CD14-positive monocyte (primary cell): ENCODE data around the gene SMIM43. TPM values are rescaled to one million over a fixed set of nuclear protein-coding genes. Genes with fewer than 3 reads are reported as not detected.
A peak's percentile ranks its signal among the peaks of the same experiment; 100 is the strongest.

ENCODE experiments used
- DNase-seq, 3 donors: peaks; one replicate each; pipeline ENCODE4 v3.0.0-alpha.2; 2011 to 2022
- H2AFZ ChIP-seq: 2 replicates; pipeline ENCODE4 v1.6.0; 2012; ENCODE audit warnings: mild to moderate bottlenecking, low read depth, low read length, inconsistent platforms; ENCODE audit not compliant: insufficient read depth, poor library complexity, severe bottlenecking
- H3K27ac ChIP-seq, 2 donors: 1 replicate in 1 of 2; 2 replicates in 1 of 2; pipeline ENCODE4 v1.5.1; 2012 to 2013; ENCODE audit warnings: low read length in 2 of 2, control low read depth in 1 of 2, inconsistent platforms in 1 of 2, low read depth in 1 of 2, mild to moderate bottlenecking in 1 of 2
- H3K27me3 ChIP-seq, 2 donors: one replicate each; pipeline versions ENCODE4 v1.6.0 to v1.6.1; 2011 to 2013; ENCODE audit warnings: low read length in 2 of 2; ENCODE audit not compliant: control insufficient read depth in 2 of 2, insufficient read depth in 2 of 2
- H3K36me3 ChIP-seq, 2 donors: replicated peaks in 1 of 2; 1 replicate in 1 of 2; 2 replicates in 1 of 2; pipeline versions ENCODE4 v1.5.1 to v1.6.1; 2012 to 2013; ENCODE audit warnings: low read length in 2 of 2, control low read depth in 1 of 2, inconsistent platforms in 1 of 2, mild to moderate bottlenecking in 1 of 2; ENCODE audit not compliant: insufficient read depth in 2 of 2, control insufficient read depth in 1 of 2
- H3K4me1 ChIP-seq, 2 donors: 1 replicate in 1 of 2; 2 replicates in 1 of 2; pipeline versions ENCODE4 v1.5.1 to v1.6.1; 2012 to 2013; ENCODE audit warnings: low read length in 2 of 2, control low read depth in 1 of 2, inconsistent platforms in 1 of 2, mild to moderate bottlenecking in 1 of 2, moderate library complexity in 1 of 2; ENCODE audit not compliant: insufficient read depth in 2 of 2, control insufficient read depth in 1 of 2
- H3K4me2 ChIP-seq: replicated peaks from 2 replicates; pipeline ENCODE3; 2012; ENCODE audit warnings: low read length, moderate library complexity, mild to moderate bottlenecking; ENCODE audit not compliant: poor library complexity, severe bottlenecking; ENCODE audit errors: extremely low read depth
- H3K4me3 ChIP-seq, 3 experiments: fragments of 200-600 bp in 1 of 3; sonication (generic) in 1 of 3; replicated peaks in 1 of 3; 1 replicate in 2 of 3; 2 replicates in 1 of 3; pipeline ENCODE4 v1.5.1; 2011 to 2013; ENCODE audit warnings: low read length in 3 of 3, mild to moderate bottlenecking in 3 of 3, control low read depth in 2 of 3, low read depth in 2 of 3, inconsistent platforms in 1 of 3, moderate library complexity in 1 of 3
- H3K79me2 ChIP-seq: 2 replicates; pipeline ENCODE4 v1.6.0; 2012; ENCODE audit warnings: mild to moderate bottlenecking, control low read depth, inconsistent platforms, low read length, moderate library complexity; ENCODE audit not compliant: insufficient read depth
- H3K9ac ChIP-seq: 2 replicates; pipeline ENCODE4 v1.6.0; 2017; ENCODE audit warnings: low read length, mild to moderate bottlenecking; ENCODE audit not compliant: insufficient read depth, poor library complexity, severe bottlenecking
- H3K9me3 ChIP-seq, 2 donors: replicated peaks in 1 of 2; 1 replicate in 1 of 2; 2 replicates in 1 of 2; pipeline versions ENCODE4 v1.5.1 to v1.6.1; 2012 to 2013; ENCODE audit warnings: low read length in 2 of 2, control low read depth in 1 of 2; ENCODE audit not compliant: control insufficient read depth in 1 of 2, insufficient read depth in 1 of 2
- H4K20me1 ChIP-seq: 2 replicates; pipeline ENCODE4 v1.6.0; 2012; ENCODE audit warnings: mild to moderate bottlenecking, low read length, control low read depth, moderate library complexity; ENCODE audit not compliant: insufficient read depth
- H3K27ac Mint-ChIP-seq, 7 donors: one replicate each; pipeline ENCODE4 v1.8.0; 2020; ENCODE audit warnings: mild to moderate bottlenecking in 7 of 7, mixed read lengths in 7 of 7, moderate library complexity in 6 of 7, inconsistent platforms in 2 of 7
- H3K27me3 Mint-ChIP-seq, 3 donors: one replicate each; pipeline ENCODE4 v1.8.0; 2021 to 2022; ENCODE audit warnings: low read depth in 3 of 3, mild to moderate bottlenecking in 3 of 3, mixed read lengths in 3 of 3, moderate library complexity in 3 of 3, inconsistent platforms in 1 of 3
- H3K36me3 Mint-ChIP-seq, 2 donors: one replicate each; pipeline ENCODE4 v1.8.0; 2020; ENCODE audit warnings: mixed read lengths in 2 of 2, inconsistent platforms in 1 of 2, mild to moderate bottlenecking in 1 of 2
- H3K4me1 Mint-ChIP-seq: one replicate; pipeline ENCODE4 v1.8.0; 2020; ENCODE audit warnings: mild to moderate bottlenecking, mixed read lengths
- H3K4me3 Mint-ChIP-seq, 2 donors: one replicate each; pipeline ENCODE4 v1.8.0; 2020; ENCODE audit warnings: mild to moderate bottlenecking in 2 of 2, mixed read lengths in 2 of 2, moderate library complexity in 1 of 2
- H3K9me3 Mint-ChIP-seq, 7 donors: one replicate each; pipeline ENCODE4 v1.8.0; 2020 to 2022; ENCODE audit warnings: mixed read lengths in 7 of 7, mild to moderate bottlenecking in 6 of 7, moderate library complexity in 6 of 7, inconsistent platforms in 2 of 7
- CTCF ChIP-seq: fragments of 200-600 bp; IDR thresholded peaks from one replicate; pipeline ENCODE4 v1.8.0; 2022; ENCODE audit warnings: antibody characterized with exemption, mild to moderate bottlenecking
- WGBS: methylation state at CpG from one replicate; pipeline ENCODE4 v1.1.5; 2013; ENCODE audit warnings: missing lambda C conversion rate; ENCODE audit not compliant: insufficient coverage; 5-methylcytosine and 5-hydroxymethylcytosine counted together
- intact Hi-C, 2 donors: fragments of 100-400 bp; cut with micrococcal nuclease; formaldehyde crosslinking; loops; one replicate each; pipeline versions ENCODE4 v1.15.0 to v1.15.1; 2023
- polyA plus RNA-seq, 3 donors: library from polyadenylated mRNA; depleted of rRNA in 1 of 3; unstranded in 2 of 3; stranded (reverse) in 1 of 3; fragments of 300-500 nt in 2 of 3; fragments of >200 nt in 1 of 3; fragmentation: Illumina TruSeq in 2 of 3; gene quantifications; 1 replicate in 2 of 3; 2 replicates in 1 of 3; pipeline ENCODE4 v1.2.3, GENCODE V29; 2012 to 2021

SMIM43 gene
- polyA plus RNA-seq, 3 donors, result not detected

- no peak overlapping the region for H3K9ac ChIP-seq
- peaks cover 41 to 53% of the 10 kb centered on the region in 2 donors for H3K27me3 ChIP-seq
- 95% methylated on average over 8 of the region's 9 CpGs for WGBS
Measured at GRCh38 chr4:121765971-121766538, 1.1 kb upstream of the SMIM43 start.

GRCh38 chr4:121765368-121765705 lies 373 bp upstream of the SMIM43 start:
- intact Hi-C loops, result no loop called here
- peak overlapping the region; percentile 21 to 67 for H3K4me3 Mint-ChIP-seq
- no peak for TF ChIP-seq CTCF
- H2AFZ ChIP-seq, result no peak overlapping the region
- DNase-seq, result no peak
- H3K4me2 ChIP-seq, result no peak overlapping the region
- no peak overlapping the region for H3K9ac ChIP-seq
- no peaks in the 10 kb centered on the region for H3K9me3 ChIP-seq
- H3K4me3 ChIP-seq, result no peak overlapping the region
- no peaks in the 10 kb centered on the region for H4K20me1 ChIP-seq
- WGBS, result 40% methylated on average over 6 of the region's 16 CpGs
- peaks cover 4% of the 10 kb centered on the region for H3K4me1 Mint-ChIP-seq
- H3K9me3 Mint-ChIP-seq, result peaks cover 0 to 7% (median 4%) of the 10 kb centered on the region in 7 donors
- peaks cover 41 to 58% of the 10 kb centered on the region in 2 donors for H3K27me3 ChIP-seq
- H3K27me3 Mint-ChIP-seq, result peaks cover 51 to 61% (median 52%) of the 10 kb centered on the region in 3 donors
- H3K27ac Mint-ChIP-seq, result no peak overlapping the region
- no peaks in the 10 kb centered on the region for H3K79me2 ChIP-seq
- H3K36me3 ChIP-seq, result no peaks in the 10 kb centered on the region
- H3K27ac ChIP-seq, result no peak overlapping the region
- peaks cover 3% of the 10 kb centered on the region in 2 donors for H3K36me3 Mint-ChIP-seq
- no peaks in the 10 kb centered on the region for H3K4me1 ChIP-seq

More at GRCh38 chr4:121765971-121766538, 1.1 kb upstream of the SMIM43 start:
- no peak for DNase-seq
- no peak for TF ChIP-seq CTCF
- Mint-ChIP-seq H3K27me3 (peaks cover 49 to 61% (median 52%) of the 10 kb centered on the region in 3 donors), H3K27ac (no peak overlapping the region), H3K4me3 (no peak overlapping the region), H3K9me3 (peaks cover 0 to 7% (median 4%) of the 10 kb centered on the region in 7 donors), H3K36me3 (peaks cover 3% of the 10 kb centered on the region in 2 donors), H3K4me1 (peaks cover 4% of the 10 kb centered on the region)
- Histone ChIP-seq H3K27ac (no peak overlapping the region), H4K20me1 (no peaks in the 10 kb centered on the region), H2AFZ (no peak overlapping the region), H3K4me3 (no peak overlapping the region), H3K79me2 (no peaks in the 10 kb centered on the region), H3K36me3 (no peaks in the 10 kb centered on the region), H3K4me2 (no peak overlapping the region), H3K4me1 (no peaks in the 10 kb centered on the region), H3K9me3 (no peaks in the 10 kb centered on the region)
- intact Hi-C loops, result no loop called here
